ENCODE results near the gene RAMP2.
A peak's percentile ranks its signal among the peaks of the same experiment; 100 is the strongest.
"Not testable (repeated sequence)": the region's sequence is repeated elsewhere in the genome, so short reads cannot be mapped to it uniquely, and the experiment has no call there.

RAMP2 gene, protein sequence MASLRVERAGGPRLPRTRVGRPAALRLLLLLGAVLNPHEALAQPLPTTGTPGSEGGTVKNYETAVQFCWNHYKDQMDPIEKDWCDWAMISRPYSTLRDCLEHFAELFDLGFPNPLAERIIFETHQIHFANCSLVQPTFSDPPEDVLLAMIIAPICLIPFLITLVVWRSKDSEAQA

DNA sequence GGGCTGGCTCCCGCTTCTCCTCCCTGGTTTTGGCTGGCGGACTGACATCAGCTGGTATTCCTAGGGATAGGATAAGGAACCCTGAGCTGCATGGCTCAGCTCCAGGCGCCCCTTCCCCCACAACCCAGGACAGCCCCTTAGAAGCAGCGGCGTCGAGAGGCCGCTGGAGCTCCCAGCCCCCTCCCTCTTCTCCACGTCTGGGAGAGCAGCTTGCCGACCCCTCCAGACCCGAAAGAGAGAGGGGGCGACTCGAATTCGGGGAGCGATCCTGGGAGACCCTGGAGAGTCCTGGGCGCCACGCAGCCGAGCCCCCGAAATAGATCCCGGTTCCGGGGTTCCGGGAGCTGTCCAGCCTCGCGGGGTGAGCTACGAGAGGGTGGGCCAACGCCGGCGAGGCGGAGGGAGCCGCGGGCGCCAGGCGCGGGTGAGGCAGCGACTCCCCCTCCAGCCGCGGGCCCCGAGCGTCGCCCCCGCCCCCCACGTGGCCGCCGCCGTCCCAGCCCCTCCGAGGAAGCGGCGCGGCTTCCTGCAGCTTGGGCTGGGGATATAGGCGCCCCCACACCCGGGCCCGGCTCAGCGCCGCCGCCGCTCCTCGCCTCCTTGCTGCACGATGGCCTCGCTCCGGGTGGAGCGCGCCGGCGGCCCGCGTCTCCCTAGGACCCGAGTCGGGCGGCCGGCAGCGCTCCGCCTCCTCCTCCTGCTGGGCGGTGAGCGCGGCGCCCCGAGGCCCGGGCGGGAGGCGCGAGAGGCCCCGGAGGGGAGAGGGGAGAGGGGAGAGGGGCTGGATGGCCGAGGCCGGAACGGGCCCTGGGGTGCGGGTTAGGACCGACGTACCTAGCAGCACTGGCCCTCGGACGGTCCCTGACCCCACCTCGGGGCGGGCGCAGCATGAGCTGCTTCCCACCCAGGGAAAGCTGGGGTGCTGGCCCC, at the start of gene RAMP2:
Gene RAMP2 (plus strand): TSS at position 576 of the 930 bp plus-strand sequence. CDS start 35 bp downstream, at position 611.
- peak; percentile 20 for DNase-seq

- DNase-seq, result peak; percentile 47
These were observed 39.9 kb upstream of the RAMP2 start for GRCh38 chr17:42720996-42721583.

- no peak for DNase-seq
These were observed 37.4 kb upstream of the RAMP2 start for GRCh38 chr17:42723636-42724035.

GRCh38 chr17:42725143-42725542, 35.9 kb upstream of the RAMP2 start:
- no peak for DNase-seq

DNA sequence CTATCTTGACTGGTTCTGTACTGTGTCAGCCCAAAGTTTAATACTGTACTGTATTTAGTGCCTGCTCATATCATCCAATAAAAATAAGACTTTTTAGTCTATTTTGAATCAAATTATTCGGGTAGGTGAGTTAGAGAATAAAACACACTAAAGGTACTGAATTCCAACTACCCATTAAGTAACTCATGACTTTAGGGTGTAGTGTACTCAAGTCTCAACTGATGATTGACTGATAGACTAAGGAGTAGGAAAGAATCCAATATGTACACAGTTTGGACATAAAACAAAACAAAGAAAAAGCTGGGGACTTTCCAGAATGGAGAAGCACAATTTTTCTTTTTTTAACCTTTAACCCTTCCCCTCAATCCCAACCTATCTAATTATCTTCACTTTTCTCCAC, 20.3 kb upstream of the RAMP2 start:
- no peak for DNase-seq

DNA sequence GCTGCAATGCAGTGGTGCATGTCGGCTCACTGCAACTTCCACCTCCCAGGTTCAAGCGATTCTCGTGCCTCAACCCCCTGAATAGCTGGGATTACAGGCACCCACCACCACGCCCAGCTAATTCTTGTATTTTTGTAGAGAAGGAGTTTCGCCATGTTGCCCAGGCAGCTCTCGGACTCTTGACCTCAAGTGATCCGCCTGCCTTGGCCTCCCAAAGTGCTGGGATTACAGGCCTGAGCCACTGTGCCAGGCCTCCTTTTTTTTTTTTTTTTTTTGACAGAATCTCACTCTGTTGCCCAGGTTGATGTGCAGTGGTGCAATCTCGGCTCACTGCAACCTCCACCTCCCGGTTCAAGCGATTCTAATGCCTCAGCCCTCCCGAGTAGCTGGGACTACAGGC, 18.1 kb upstream of the RAMP2 start:
- DNase-seq, result not testable (repeated sequence)

DNA sequence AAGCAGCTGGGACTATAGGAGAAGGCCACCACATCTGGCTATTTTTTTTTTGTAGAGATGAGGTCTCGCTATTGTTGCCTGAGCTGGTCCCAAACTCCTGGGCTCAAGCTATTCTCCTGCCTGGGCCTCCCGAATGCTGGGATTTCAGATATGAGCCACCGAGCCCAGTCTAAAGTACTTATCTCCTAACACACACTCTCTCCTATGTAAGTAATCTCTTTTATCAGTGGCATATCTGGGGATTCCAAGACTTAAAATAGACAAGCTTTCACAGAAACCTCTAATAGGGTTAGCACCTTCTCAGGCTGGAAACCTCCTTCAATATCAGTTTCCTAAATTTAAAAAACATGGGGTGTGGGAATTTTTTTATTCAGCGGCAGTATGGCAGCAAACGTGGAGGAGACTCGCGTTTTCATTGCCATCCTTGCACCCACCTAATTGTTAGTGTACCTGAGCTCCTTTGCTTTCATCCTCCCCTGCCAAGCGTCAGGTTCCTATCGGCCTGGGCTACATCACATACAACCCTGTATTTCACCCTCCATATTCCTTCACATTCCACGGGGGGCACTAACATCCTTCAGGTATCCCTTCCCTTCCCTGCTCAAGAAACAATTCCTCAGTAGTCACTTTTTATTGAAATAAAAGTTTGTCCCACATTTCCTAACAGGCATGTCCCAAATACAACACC, 17.3 kb upstream of the RAMP2 start:
- DNase-seq, result no peak

DNA sequence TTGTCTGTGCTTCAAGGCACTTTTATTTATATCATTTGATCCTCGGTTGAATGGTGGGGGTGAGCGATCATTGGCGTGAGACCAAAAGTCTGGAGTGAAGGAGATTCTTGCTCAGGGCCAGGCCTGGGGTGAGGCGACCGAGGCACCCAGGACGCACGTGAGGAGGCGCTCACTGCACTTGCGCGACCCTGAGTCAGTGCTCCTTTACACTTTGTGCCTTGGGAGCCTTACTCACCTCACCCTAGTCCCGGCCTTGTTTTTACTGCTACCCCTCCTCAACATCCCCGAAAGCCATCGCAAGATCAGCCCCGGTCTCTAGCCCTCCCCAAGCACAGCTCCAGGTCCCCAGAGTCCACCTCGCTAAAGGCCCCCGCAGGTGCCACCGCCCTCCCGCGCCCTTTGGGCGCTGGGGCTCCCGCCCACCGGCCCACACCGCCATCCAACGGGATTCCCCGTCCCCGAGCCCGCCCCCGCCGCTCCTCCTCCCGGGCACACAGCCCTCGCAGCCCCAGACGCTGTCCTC, 16.7 kb upstream of the RAMP2 start:
- peak; percentile 59 for DNase-seq

DNA sequence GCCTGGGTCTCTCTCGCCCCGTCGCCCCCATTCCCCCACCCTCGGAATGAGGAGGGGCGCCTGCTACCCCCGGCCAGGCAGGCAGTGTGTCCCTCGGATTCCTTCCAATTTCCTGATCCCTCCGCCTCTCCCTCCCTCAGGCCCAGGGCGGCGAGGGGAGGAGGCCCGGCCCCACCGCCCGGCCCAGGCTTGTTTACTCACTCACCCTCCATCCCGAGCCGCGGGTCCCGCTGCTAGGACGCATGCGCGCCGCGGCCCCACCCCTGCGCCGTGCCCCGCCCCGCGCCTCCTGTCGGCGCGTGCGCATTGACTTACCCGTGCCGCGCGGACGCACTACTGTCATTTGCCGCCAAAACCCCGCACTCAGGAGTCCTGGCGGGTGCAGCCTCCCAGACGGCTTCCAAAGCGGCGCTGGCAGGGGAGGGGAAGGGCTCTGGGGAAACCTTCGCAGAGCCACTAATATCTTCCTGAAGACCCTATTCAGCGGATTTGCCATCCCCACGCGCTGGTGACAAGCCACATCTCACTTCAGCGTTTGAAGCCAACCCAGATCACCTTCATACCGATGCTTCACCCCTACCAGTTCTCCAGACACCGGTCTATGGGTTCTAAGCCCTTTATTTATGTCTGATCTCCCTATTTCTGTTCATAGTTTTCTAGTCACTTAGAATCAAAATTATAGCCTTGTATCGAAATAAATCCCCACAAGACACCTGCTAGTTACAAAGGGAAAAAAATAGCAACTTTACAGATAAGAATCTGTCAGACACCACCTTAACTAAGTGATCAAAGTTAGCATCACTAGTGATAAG, 16.0 kb upstream of the RAMP2 start, which contains the start of gene EZH1:
Gene EZH1 (minus strand): TSS at position 235 of the 812 bp plus-strand sequence. CDS start 16,099 bp downstream, outside the sequence.
- DNase-seq, result peak; percentile 87

GRCh38 chr17:42748202-42748907, 12.7 kb upstream of the RAMP2 start:
- DNase-seq, result no peak

DNA sequence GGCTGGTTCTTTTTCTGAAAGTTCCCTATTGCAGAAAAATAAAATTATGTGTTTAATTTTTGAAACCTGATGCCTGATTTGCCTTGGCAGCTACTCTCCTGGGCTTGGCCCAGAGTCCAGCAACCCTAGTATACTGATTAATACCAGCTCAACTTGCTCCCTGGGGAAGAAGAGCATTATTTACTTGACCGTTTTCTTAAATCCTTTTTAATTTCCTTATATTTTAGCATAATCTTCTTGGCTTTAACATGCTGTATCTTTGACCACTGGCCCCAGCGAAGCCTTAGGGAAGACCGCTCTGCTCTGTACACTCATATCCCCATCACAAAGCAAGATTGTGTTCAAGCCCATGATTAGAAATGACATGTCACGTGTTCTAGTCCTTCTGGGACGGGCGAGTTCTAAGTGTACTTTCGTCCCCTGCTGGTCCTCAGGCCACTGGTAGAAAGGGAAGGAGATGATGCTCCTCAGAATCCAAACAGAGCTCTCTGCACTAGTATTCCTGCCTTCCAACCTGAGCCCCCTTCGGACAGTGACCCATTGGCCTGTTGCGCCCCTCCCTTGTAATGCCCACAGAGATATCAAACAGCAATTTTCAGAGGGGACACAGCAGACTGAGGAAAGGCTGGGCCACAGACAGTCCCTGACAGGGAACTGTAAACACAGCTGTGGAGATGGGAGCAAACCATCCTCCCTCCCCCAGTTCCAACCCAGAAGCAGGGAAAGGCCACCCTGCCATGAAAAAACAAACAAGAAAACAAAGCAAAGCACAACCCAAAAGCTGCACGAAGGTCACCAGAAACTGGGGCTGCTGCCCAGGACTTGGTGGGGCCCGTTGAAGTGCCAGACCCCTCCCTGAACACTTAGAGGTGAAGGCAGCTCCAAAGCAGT, 11.9 kb upstream of the RAMP2 start:
- DNase-seq, result no peak

DNA sequence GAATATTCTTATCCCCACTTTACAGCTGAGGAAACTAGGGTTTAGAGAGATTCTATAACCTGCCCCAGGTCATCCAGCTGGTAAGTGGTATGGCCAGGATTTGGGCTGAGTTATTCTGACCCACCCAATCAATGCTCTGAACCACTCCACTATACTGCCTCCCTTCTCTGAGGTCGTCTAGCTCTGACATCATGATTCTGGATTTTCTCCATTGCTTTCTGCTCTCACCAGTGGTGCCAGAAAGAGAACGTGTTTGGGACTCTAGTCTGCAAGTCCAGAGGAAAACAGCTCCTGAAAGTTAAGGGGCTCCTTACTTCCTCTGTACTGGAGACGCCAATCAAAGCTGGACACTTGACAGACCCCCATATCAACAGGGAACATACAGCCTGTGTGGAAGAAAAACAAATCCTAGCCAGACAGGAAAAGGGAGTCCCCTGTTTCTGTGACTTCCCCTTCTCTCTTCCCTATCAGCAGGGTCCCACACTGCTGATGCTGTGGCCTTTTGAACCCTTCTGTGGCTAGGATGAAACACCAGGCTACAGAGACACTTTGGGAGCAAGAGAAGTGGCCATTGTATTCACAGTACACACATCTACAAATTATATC, 10.2 kb upstream of the RAMP2 start:
- DNase-seq, result no peak

DNA sequence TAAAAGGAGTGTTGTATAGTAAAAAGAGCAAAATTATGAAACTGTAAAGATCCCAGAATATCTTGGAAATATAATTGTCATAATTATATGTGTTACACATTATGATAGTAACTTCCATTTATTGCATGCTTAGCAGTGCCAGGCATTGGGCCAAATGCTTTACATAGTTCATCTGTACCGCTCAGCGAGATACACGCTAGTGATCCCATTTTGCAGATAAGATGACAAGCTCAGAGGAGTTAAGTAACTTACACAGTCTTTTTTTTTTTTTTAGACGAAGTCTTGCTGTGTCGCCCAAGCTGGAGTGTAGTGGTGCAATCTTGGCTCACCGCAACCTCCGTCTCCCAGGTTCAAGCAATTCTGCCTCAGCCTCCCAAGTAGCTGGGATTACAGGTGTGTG, 9.4 kb upstream of the RAMP2 start:
- DNase-seq, result no peak

DNA sequence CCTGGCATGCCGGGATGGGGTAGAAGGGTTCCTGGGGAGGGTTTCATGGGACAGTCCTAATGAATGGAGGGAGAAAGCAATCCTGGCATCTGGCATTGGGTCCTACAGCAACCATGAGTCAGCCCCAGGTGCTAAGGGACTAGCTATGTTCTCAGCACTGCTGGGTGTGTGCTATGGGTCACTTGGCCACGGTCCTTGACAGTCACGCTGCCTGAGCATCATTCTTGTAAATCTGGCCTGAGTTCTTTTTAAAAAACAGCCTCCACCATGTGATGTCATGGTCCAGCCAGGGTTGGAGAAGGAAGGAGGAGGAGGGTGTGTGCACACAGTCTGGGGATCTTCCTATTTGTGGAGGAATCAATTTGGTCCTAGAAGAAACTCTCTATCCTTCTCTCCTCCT, 6.2 kb upstream of the RAMP2 start:
- DNase-seq, result no peak

- no peak for DNase-seq
These were observed 910 bp upstream of the RAMP2 start for GRCh38 chr17:42759982-42760651.

DNA sequence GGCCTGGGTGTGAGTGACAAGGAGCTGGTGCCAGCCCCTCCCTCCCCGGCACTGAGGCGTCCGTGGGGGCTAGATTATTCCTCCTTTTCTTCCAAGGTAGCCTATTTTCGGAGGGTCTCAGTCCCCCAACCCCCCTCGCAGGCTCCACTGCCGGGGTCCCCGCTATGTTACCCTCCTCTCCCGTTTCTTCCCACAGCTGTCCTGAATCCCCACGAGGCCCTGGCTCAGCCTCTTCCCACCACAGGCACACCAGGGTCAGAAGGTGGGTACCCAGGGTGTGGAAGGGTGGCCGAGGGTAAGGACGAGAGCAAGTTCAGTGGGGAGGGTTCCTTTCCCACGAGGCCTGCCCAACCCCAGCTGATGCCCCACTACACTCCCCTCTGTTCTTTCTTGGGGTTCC, 611 bp downstream of the RAMP2 start:
- DNase-seq, result no peak

DNA sequence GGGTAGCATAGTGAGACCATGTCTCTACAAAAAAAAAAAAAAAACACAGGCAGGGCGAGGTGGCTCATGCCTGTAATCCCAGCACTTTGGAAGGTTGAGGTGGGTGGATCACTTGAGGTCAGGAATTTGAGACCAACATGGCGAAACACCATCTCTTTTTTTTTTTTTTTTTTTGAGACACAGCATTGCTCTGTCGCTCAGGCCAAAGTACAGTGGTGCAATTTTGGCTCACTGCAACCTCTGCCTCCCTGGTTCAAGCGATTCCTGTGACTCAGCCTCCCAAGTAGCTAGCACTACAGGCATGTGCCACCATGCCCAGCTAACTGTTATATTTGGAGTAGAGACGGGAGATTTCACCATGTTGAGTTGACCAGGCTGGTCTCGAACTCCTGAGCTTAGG, 5.1 kb downstream of the RAMP2 start:
- no peak for DNase-seq

DNA sequence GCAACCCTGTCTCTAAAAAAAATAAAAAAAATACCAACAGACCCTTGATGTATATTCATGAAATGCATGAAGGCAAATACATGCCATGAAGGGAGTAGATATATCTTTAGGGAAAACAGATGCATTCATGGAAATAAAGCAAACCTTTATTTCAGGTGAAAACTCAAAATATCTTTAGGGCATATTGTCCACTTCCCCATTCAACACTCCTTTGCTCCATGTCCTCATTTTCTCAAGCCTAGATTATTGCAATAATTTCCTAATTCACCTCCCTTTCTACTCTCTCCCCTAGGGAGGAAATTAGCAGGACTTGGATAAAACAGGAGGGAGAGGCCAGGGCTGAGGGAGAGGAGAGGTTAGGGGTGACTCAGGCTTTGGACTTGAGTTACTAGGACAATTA, 6.5 kb downstream of the RAMP2 start:
- DNase-seq, result no peak

GRCh38 chr17:42768006-42768405, 7.0 kb downstream of the RAMP2 start:
- not testable (repeated sequence) for DNase-seq

Data from NCI-H1105 (cell line).